Caco-2 (cell line): Measurements from ENCODE around the gene LDAH. TPM values are rescaled to one million over a fixed set of nuclear protein-coding genes. Genes with fewer than 3 reads are reported as not detected.

ENCODE experiments used
- BruUV-seq: library from RNA; stranded (reverse); fragments of 400-500 nt; replicated peaks from 2 replicates; lab custom pipeline; 2021; lab: Mats Ljungman, UMichigan
- CTCF ChIA-PET: fragments of 300-600 bp; sonication (Branson Sonifier 250); formaldehyde crosslinking; loops from one replicate; lab custom pipeline; 2022; ENCODE audit warnings: antibody characterized with exemption; lab: Charles Lee
- POLR2A ChIA-PET: fragments of 300-600 bp; sonication (Branson Sonifier 250); formaldehyde crosslinking; loops from one replicate; lab custom pipeline; 2022; ENCODE audit warnings: antibody characterized with exemption; lab: Charles Lee
- DNase-seq, 2 experiments: peaks; one replicate each; pipeline versions ENCODE4 v3.0.0 to v3.0.0-alpha.2; 2020 to 2022
- H3K27me3 ChIP-seq: replicated peaks from 2 replicates; pipeline ENCODE4 v1.6.0; 2011; ENCODE audit warnings: low read length; ENCODE audit not compliant: control insufficient read depth, insufficient read depth
- H3K36me3 ChIP-seq: 2 replicates; pipeline ENCODE4 v1.5.1; 2011; ENCODE audit warnings: low read length; ENCODE audit not compliant: control insufficient read depth, insufficient read depth
- H3K4me1 ChIP-seq: fragments of 250-450 bp; sonication (Bioruptor Pico); 2 replicates; pipeline ENCODE4 v1.5.1; 2020; ENCODE audit warnings: mild to moderate bottlenecking
- H3K4me3 ChIP-seq: 2 replicates; pipeline ENCODE4 v1.5.1; 2011; ENCODE audit warnings: low read depth, mild to moderate bottlenecking, control low read depth, low read length
- H3K9me3 ChIP-seq: fragments of 250-450 bp; sonication (Bioruptor Pico); 2 replicates; pipeline ENCODE4 v1.5.1; 2020; ENCODE audit warnings: mild to moderate bottlenecking, moderate library complexity
- H3K27ac Mint-ChIP-seq: one replicate; pipeline ENCODE4 v1.8.0; 2022; ENCODE audit warnings: mixed read lengths; ENCODE audit not compliant: unreplicated experiment
- H3K27me3 Mint-ChIP-seq: one replicate; pipeline ENCODE4 v1.8.0; 2022; ENCODE audit warnings: mixed read lengths; ENCODE audit not compliant: insufficient read depth, unreplicated experiment
- H3K36me3 Mint-ChIP-seq: one replicate; pipeline ENCODE4 v1.8.0; 2022; ENCODE audit warnings: mild to moderate bottlenecking, mixed read lengths; ENCODE audit not compliant: insufficient read depth, unreplicated experiment
- H3K4me1 Mint-ChIP-seq: one replicate; pipeline ENCODE4 v1.8.0; 2022; ENCODE audit warnings: low read depth, mixed read lengths; ENCODE audit not compliant: unreplicated experiment
- H3K4me3 Mint-ChIP-seq: one replicate; pipeline ENCODE4 v1.8.0; 2022; ENCODE audit warnings: mild to moderate bottlenecking, moderate library complexity, mixed read lengths; ENCODE audit not compliant: unreplicated experiment
- H3K9me3 Mint-ChIP-seq: one replicate; pipeline ENCODE4 v1.8.0; 2022; ENCODE audit warnings: mixed read lengths; ENCODE audit not compliant: unreplicated experiment
- CTCF ChIP-seq, 2 experiments: fragments of 200-600 bp in 1 of 2; IDR thresholded peaks; 1 replicate in 1 of 2; 2 replicates in 1 of 2; pipeline versions ENCODE4 v1.5.1 to v1.8.0; 2011 to 2022; ENCODE audit warnings: antibody characterized with exemption in 1 of 2, control low read depth in 1 of 2, inconsistent platforms in 1 of 2, low read depth in 1 of 2, low read length in 1 of 2, mild to moderate bottlenecking in 1 of 2, moderate library complexity in 1 of 2; ENCODE audit not compliant: insufficient read depth in 1 of 2, severe bottlenecking in 1 of 2, unreplicated experiment in 1 of 2
- intact Hi-C: fragments of 100-400 bp; cut with micrococcal nuclease; formaldehyde crosslinking; loops from one replicate; pipeline ENCODE4 v1.10.0; 2022; ENCODE audit not compliant: unreplicated experiment
- total RNA-seq: library from RNA; stranded (reverse); gene quantifications from 2 replicates; pipeline ENCODE4 v1.2.3, GENCODE V29; 2022

LDAH gene
- total RNA-seq, 1 experiment from 2014 or later: 40.5 TPM

- no peak for DNase-seq
- BruUV-seq: no TSS peak
- no peaks in the 10 kb centered on the region for H3K9me3 Mint-ChIP-seq
- intact Hi-C loops: no loop called here
- Histone ChIP-seq H3K9me3 (no peaks in the 10 kb centered on the region), H3K4me3 (no peak overlapping the region), H3K27me3 (no peaks in the 10 kb centered on the region), H3K4me1 (peaks cover 13% of the 10 kb centered on the region), H3K36me3 (no peaks in the 10 kb centered on the region; the same call in none of the 2 replicates)
- no peaks in the 10 kb centered on the region for H3K27me3 Mint-ChIP-seq
- H3K4me1 Mint-ChIP-seq: no peaks in the 10 kb centered on the region
- ChIA-PET CTCF (no interaction called here), POLR2A (interaction anchor here (0.9 kb wide), 1 partner anchor 201 kb away, joined by 5 read pairs; the partner anchor contains the start of gene RHOB)
- no peak overlapping the region for H3K27ac Mint-ChIP-seq
- no peak for TF ChIP-seq CTCF (IDR thresholded peaks at IDR 0.05; ENCODE audit: insufficient read depth in 1 of 2, low read depth in 1 of 2, low read length in 1 of 2, severe bottlenecking in 1 of 2, unreplicated experiment in 1 of 2)
- no peak overlapping the region for H3K4me3 Mint-ChIP-seq
- H3K36me3 Mint-ChIP-seq: peaks cover 15% of the 10 kb centered on the region
Measured at GRCh38 chr2:20648206-20648605, 174.7 kb downstream of the LDAH start.

GRCh38 chr2:20647738-20648137, 175.2 kb downstream of the LDAH start:
- Histone ChIP-seq H3K9me3 (no peaks in the 10 kb centered on the region), H3K4me3 (no peak overlapping the region), H3K27me3 (no peaks in the 10 kb centered on the region), H3K4me1 (peaks cover 13% of the 10 kb centered on the region), H3K36me3 (no peaks in the 10 kb centered on the region; the same call in none of the 2 replicates)
- intact Hi-C loops: no loop called here
- Mint-ChIP-seq H3K36me3 (peaks cover 15% of the 10 kb centered on the region), H3K4me3 (no peak overlapping the region), H3K27ac (no peak overlapping the region), H3K9me3 (no peaks in the 10 kb centered on the region), H3K4me1 (no peaks in the 10 kb centered on the region), H3K27me3 (no peaks in the 10 kb centered on the region)
- ChIA-PET POLR2A (interaction anchor here (0.9 kb wide), 1 partner anchor 201 kb away, joined by 5 read pairs; the partner anchor contains the start of gene RHOB), CTCF (no interaction called here)
- no TSS peak for BruUV-seq
- DNase-seq: no peak
- no peak for TF ChIP-seq CTCF (IDR thresholded peaks at IDR 0.05; ENCODE audit: insufficient read depth in 1 of 2, low read depth in 1 of 2, low read length in 1 of 2, severe bottlenecking in 1 of 2, unreplicated experiment in 1 of 2)

- Mint-ChIP-seq H3K4me1 (no peaks in the 10 kb centered on the region), H3K4me3 (no peak overlapping the region), H3K9me3 (no peaks in the 10 kb centered on the region), H3K36me3 (peaks cover 15% of the 10 kb centered on the region), H3K27me3 (no peaks in the 10 kb centered on the region), H3K27ac (no peak overlapping the region)
- Histone ChIP-seq H3K36me3 (no peaks in the 10 kb centered on the region; the same call in none of the 2 replicates), H3K4me3 (no peak overlapping the region), H3K9me3 (no peaks in the 10 kb centered on the region), H3K27me3 (no peaks in the 10 kb centered on the region), H3K4me1 (peaks cover 13% of the 10 kb centered on the region)
- TF ChIP-seq CTCF (IDR thresholded peaks at IDR 0.05; ENCODE audit: insufficient read depth in 1 of 2, low read depth in 1 of 2, low read length in 1 of 2, severe bottlenecking in 1 of 2, unreplicated experiment in 1 of 2): no peak
- ChIA-PET POLR2A (no interaction called here), CTCF (no interaction called here)
- no TSS peak for BruUV-seq
- intact Hi-C loops: no loop called here
- no peak for DNase-seq
Measured at GRCh38 chr2:20647211-20647610, 175.7 kb downstream of the LDAH start.
